Gastrocnemius medialis (tissue), 4 donors: ENCODE measurements around the gene PAK5.

Source experiments
- POLR2A ChIP-seq, 2 donors: fragments of 450-650 bp; IDR thresholded peaks; one replicate each; pipeline ENCODE4 v1.6.1; 2017; ENCODE audit warnings: antibody characterized with exemption in 2 of 2, mild to moderate bottlenecking in 2 of 2, moderate library complexity in 2 of 2
- TF ChIP-seq, protein P1 (sequence below), 5 experiments: fragments of 450-650 bp in 3 of 5; fragments of 200-600 bp in 2 of 5; sonication (generic) in 2 of 5; IDR thresholded peaks in 4 of 5; conservative IDR thresholded peaks in 1 of 5; 1 replicate in 4 of 5; 2 replicates in 1 of 5; pipeline ENCODE4 v1.5.1; 2016 to 2019; ENCODE audit warnings: antibody characterized with exemption in 5 of 5, mild to moderate bottlenecking in 3 of 5, moderate library complexity in 3 of 5

DNA sequence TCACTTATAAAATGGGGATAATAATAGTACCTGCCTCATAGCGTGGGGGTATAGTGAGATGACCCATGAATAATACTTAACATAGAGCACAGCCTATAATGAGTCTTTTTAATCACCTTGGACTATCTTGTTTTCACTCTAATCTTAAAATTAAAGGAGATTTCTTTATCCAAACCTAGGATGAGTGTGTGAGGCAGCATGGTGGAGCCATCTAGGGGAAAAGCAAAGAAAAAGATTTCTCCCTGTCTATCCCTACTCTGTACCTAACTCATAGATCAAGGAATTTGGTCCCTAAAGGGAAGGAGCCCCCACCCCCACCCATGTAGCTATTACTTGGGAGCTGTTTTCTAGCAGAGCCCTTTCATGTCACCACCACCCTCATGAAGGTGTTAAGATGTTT is 45.2 kb upstream of the PAK5 start:
- TF ChIP-seq, protein P1, sequence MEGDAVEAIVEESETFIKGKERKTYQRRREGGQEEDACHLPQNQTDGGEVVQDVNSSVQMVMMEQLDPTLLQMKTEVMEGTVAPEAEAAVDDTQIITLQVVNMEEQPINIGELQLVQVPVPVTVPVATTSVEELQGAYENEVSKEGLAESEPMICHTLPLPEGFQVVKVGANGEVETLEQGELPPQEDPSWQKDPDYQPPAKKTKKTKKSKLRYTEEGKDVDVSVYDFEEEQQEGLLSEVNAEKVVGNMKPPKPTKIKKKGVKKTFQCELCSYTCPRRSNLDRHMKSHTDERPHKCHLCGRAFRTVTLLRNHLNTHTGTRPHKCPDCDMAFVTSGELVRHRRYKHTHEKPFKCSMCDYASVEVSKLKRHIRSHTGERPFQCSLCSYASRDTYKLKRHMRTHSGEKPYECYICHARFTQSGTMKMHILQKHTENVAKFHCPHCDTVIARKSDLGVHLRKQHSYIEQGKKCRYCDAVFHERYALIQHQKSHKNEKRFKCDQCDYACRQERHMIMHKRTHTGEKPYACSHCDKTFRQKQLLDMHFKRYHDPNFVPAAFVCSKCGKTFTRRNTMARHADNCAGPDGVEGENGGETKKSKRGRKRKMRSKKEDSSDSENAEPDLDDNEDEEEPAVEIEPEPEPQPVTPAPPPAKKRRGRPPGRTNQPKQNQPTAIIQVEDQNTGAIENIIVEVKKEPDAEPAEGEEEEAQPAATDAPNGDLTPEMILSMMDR (IDR thresholded peaks at IDR 0.05 in 4 of 5, conservative IDR thresholded peaks at IDR 0.05 in 1 of 5), result no peak
- TF ChIP-seq POLR2A (IDR thresholded peaks at IDR 0.05), result no peak
